HepG2 (cell line): ENCODE results near the gene PPP1R15A. TPM values are rescaled to one million over a fixed set of nuclear protein-coding genes. Genes with fewer than 3 reads are reported as not detected.

Experiments
- ATAC-seq: fragments of 200-7000 bp; cut with Tn5 transposase; 3 replicates; pipeline ENCODE4 v1.9.1; 2020; ENCODE audit warnings: mild to moderate bottlenecking, moderate library complexity
- BruUV-seq: library from RNA; stranded (reverse); fragments of 400-500 nt; replicated peaks from 2 replicates; lab custom pipeline; 2021; lab: Mats Ljungman, UMichigan
- CTCF ChIA-PET: fragments of 300-600 bp; formaldehyde crosslinking; extraction: SDS; loops from one replicate; lab custom pipeline; 2021; ENCODE audit warnings: low total read pairs, inconsistent platforms, low intra/inter-chr PET ratio; lab: Yijun Ruan, JAX
- POLR2A ChIA-PET: fragments of 350-600 bp; sonication (Branson Sonifier 250); formaldehyde crosslinking; loops from one replicate; lab custom pipeline; 2020; ENCODE audit warnings: antibody characterized with exemption, inconsistent platforms; lab: Yijun Ruan, JAX
- DNase-seq: peaks from one replicate; pipeline ENCODE4 v3.0.0-alpha.2; 2015; ENCODE audit warnings: low spot score
- FAIRE-seq: peaks from 3 replicates; lab custom pipeline; 2011; peaks lifted over from hg19 to GRCh38; lab: Jason Lieb, UNC
- H2AFZ ChIP-seq: one replicate; pipeline ENCODE4 v1.6.1; 2011; ENCODE audit warnings: low read length, inconsistent platforms
- H3K27ac ChIP-seq: fragments of 300-600 bp; 3 replicates; pipeline ENCODE4 v1.8.0; 2011; ENCODE audit warnings: mixed run types, mild to moderate bottlenecking, mixed read lengths, low read length, inconsistent platforms; ENCODE audit not compliant: insufficient read depth; ENCODE audit errors: extremely low read length
- H3K27me3 ChIP-seq, 2 experiments: fragments of 200-600 bp in 1 of 2; 2 replicates in 1 of 2; 3 replicates in 1 of 2; pipeline versions ENCODE4 v1.6.0 to v1.8.0; 2011; ENCODE audit warnings: low read length in 2 of 2, mild to moderate bottlenecking in 2 of 2, moderate library complexity in 2 of 2, inconsistent platforms in 1 of 2; ENCODE audit not compliant: insufficient read depth in 2 of 2, control insufficient read depth in 1 of 2
- H3K36me3 ChIP-seq, 2 experiments: fragments of 200-600 bp in 1 of 2; replicated peaks in 1 of 2; 2 replicates in 1 of 2; 3 replicates in 1 of 2; pipeline versions ENCODE4 v1.5.1 to v1.8.0; 2011; ENCODE audit warnings: low read length in 2 of 2, inconsistent platforms in 1 of 2; ENCODE audit not compliant: insufficient read depth in 2 of 2, control insufficient read depth in 1 of 2
- H3K4me1 ChIP-seq: 2 replicates; pipeline ENCODE4 v1.5.1; 2012; ENCODE audit warnings: low read length, inconsistent platforms; ENCODE audit not compliant: insufficient read depth
- H3K4me2 ChIP-seq: 2 replicates; pipeline ENCODE4 v1.6.0; 2011; ENCODE audit warnings: low read depth, low read length, inconsistent platforms
- H3K4me3 ChIP-seq, 3 experiments: fragments of 200-600 bp in 1 of 3; sonication (generic), shearing (Covaris generic) in 1 of 3; replicated peaks in 1 of 3; 2 replicates each; pipeline ENCODE4 v1.5.1; 2011 to 2016; ENCODE audit warnings: low read length in 3 of 3, inconsistent platforms in 2 of 3, low read depth in 2 of 3, mild to moderate bottlenecking in 2 of 3, control low read depth in 1 of 3, mixed read lengths in 1 of 3; ENCODE audit not compliant: insufficient read depth in 1 of 3
- H3K79me2 ChIP-seq: one replicate; pipeline ENCODE4 v1.6.1; 2011; ENCODE audit warnings: low read length, inconsistent platforms; ENCODE audit not compliant: insufficient read depth
- H3K9ac ChIP-seq: 2 replicates; pipeline ENCODE4 v1.6.0; 2011; ENCODE audit warnings: mild to moderate bottlenecking, low read depth, low read length, inconsistent platforms; ENCODE audit not compliant: insufficient read depth
- H3K9me3 ChIP-seq: 2 replicates; pipeline ENCODE4 v1.5.1; 2012; ENCODE audit warnings: mild to moderate bottlenecking, low read length
- H4K20me1 ChIP-seq: 2 replicates; pipeline ENCODE4 v1.6.0; 2011; ENCODE audit warnings: inconsistent platforms, mild to moderate bottlenecking, low read length, moderate library complexity; ENCODE audit not compliant: insufficient read depth
- BHLHE40 ChIP-seq: IDR thresholded peaks from 2 replicates; pipeline ENCODE4 v1.6.1; 2011; ENCODE audit warnings: low read length, improper control_type of control experiment
- NR2C2 ChIP-seq: sonication (generic); formaldehyde crosslinking; IDR thresholded peaks from 2 replicates; pipeline ENCODE4 v1.4.0; 2020; ENCODE audit warnings: missing genetic modification reagents, mild to moderate bottlenecking, moderate library complexity, borderline replicate concordance
- PHF21A ChIP-seq: sonication (generic); formaldehyde crosslinking; IDR thresholded peaks from 2 replicates; pipeline ENCODE4 v1.5.0; 2020; ENCODE audit warnings: mild to moderate bottlenecking, missing genetic modification reagents
- ZFP90 ChIP-seq: sonication (generic); formaldehyde crosslinking; IDR thresholded peaks from 2 replicates; pipeline ENCODE4 v1.8.0; 2022; ENCODE audit warnings: missing genetic modification reagents, mild to moderate bottlenecking, inconsistent platforms, borderline replicate concordance
- ZNF138 ChIP-seq: sonication (generic); formaldehyde crosslinking; IDR thresholded peaks from 2 replicates; pipeline ENCODE4 v1.5.0; 2020; ENCODE audit warnings: mild to moderate bottlenecking, low read depth, missing genetic modification reagents
- ZNF598 ChIP-seq: sonication (generic); formaldehyde crosslinking; IDR thresholded peaks from 2 replicates; pipeline ENCODE4 v1.5.1; 2020; ENCODE audit warnings: mild to moderate bottlenecking, missing genetic modification reagents, borderline replicate concordance
- ZSCAN25 ChIP-seq: sonication (generic); formaldehyde crosslinking; IDR thresholded peaks from 2 replicates; pipeline ENCODE4 v1.8.0; 2022; ENCODE audit warnings: mild to moderate bottlenecking, missing genetic modification reagents
- WGBS: methylation state at CpG from one replicate; pipeline ENCODE4 v1.1.6; 2017; ENCODE audit warnings: low lambda C conversion rate; 5-methylcytosine and 5-hydroxymethylcytosine counted together
- in situ Hi-C: cut with HindIII; loops from 2 replicates; pipeline ENCODE4 v1.10.0; 2017; ENCODE audit warnings: low pct_unique_long_range_greater_than_20kb; ENCODE audit not compliant: extremely low pct_ligation_motif_present
- intact Hi-C: fragments of 100-400 bp; cut with micrococcal nuclease; formaldehyde crosslinking; loops from one replicate; pipeline ENCODE4 v1.10.0; 2022; ENCODE audit not compliant: unreplicated experiment
- polyA plus RNA-seq, 8 experiments: library from polyadenylated mRNA; depleted of rRNA in 3 of 8; stranded (reverse) in 7 of 8; unstranded in 1 of 8; fragments of >200 nt; fragmentation: Illumina TruSeq in 4 of 8; extraction: Trizol in 4 of 8; gene quantifications; 2 replicates each; pipeline versions ENCODE4 v1.2.1 to v1.2.3, GENCODE V29; 2011 to 2016; ENCODE audit warnings: low read depth in 4 of 8, missing spikeins in 1 of 8, mixed read lengths in 1 of 8; ENCODE audit not compliant: insufficient read depth in 1 of 8
- total RNA-seq, 5 experiments: library from RNA; depleted of rRNA; stranded (reverse); fragments of >200 nt; fragmentation: Illumina TruSeq; extraction: Trizol; gene quantifications; 2 replicates each; pipeline ENCODE4 v1.2.3, GENCODE V29; 2016; ENCODE audit warnings: low read depth in 1 of 5
- TF ChIP-seq, protein P1 (sequence below): sonication (generic); formaldehyde crosslinking; IDR thresholded peaks from 2 replicates; pipeline ENCODE4 v1.5.1; 2020; ENCODE audit warnings: mild to moderate bottlenecking, missing genetic modification reagents, moderate library complexity
- TF ChIP-seq, protein P2 (sequence below), 2 experiments: sonication (generic) in 1 of 2; formaldehyde crosslinking in 1 of 2; IDR thresholded peaks; 2 replicates each; pipeline versions ENCODE4 v1.5.1 to v1.6.1; 2011 to 2020; ENCODE audit warnings: borderline replicate concordance in 1 of 2, low read depth in 1 of 2, low read length in 1 of 2, mild to moderate bottlenecking in 1 of 2, missing genetic modification reagents in 1 of 2, moderate library complexity in 1 of 2
- TF ChIP-seq, protein P3 (sequence below), 2 experiments: sonication (generic) in 1 of 2; formaldehyde crosslinking in 1 of 2; IDR thresholded peaks; 2 replicates each; pipeline versions ENCODE4 v1.4.0 to v1.6.1; 2018 to 2020; ENCODE audit warnings: missing genetic modification reagents in 2 of 2, borderline replicate concordance in 1 of 2, low read depth in 1 of 2, mild to moderate bottlenecking in 1 of 2, missing biosample characterization in 1 of 2

PPP1R15A gene
- total and polyA plus RNA-seq, 2 of the 13 experiments (the other 11 are each of a cell fraction or from before 2014, with no cell fraction given) = 15.6 to 18.5 TPM

DNA sequence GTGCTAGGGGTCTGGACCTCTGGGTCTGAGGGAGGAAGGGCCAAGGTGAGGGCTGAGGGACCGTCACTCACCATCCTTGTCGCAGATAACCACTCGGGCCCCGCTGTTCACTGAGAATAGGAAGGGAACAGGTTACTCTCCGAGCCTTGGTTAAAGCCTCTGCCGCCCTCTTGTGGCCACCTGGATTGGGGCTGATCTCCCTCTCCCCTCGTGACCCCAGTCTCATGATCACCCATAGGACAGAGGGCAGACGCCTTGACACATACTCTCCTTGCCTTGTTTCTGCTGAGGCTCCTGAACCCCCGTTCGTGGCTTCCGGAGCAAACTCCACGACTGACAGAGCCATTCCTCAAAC lies 36.5 kb upstream of the PPP1R15A start:
- peak; percentile 97 for ATAC-seq
- BruUV-seq = no TSS peak
- in situ Hi-C loops (loop anchor here (5.0 to 10.0 kb wide), 2 partner anchors 38 to 161 kb away; partner anchors contain the start of gene NTN5), intact Hi-C loops (loop anchor here (1.0 kb wide), 2 partner anchors 40 to 47 kb away; no protein-coding TSS in a partner anchor)
- peak overlapping the region; percentile 27; the same call in 1 of the 2 replicates for H3K9ac ChIP-seq
- ChIA-PET POLR2A (no interaction called here), CTCF (interaction anchor here (0.6 to 1.9 kb wide), 4 partner anchors 40 to 190 kb away, joined by 3 to 27 read pairs (median 6); partner anchors contain the start of gene CA11)
- H3K4me2 ChIP-seq = peak overlapping the region; percentile 85
- H3K36me3 ChIP-seq = peaks cover 0 to 2% of the 10 kb centered on the region in 2 experiments; a peak in 1 of 5 replicates
- FAIRE-seq = peak; percentile 91
- peak; percentile 82 for DNase-seq
- H3K27me3 ChIP-seq = no peaks in the 10 kb centered on the region
- WGBS = 0% methylated on average over 7 of the region's 12 CpGs
- H2AFZ ChIP-seq = peak overlapping the region; percentile 80
- H4K20me1 ChIP-seq = no peaks in the 10 kb centered on the region
- peak overlapping the region; percentile 25 for H3K27ac ChIP-seq
- H3K4me3 ChIP-seq = peak overlapping the region; percentile 39 to 64 (median 50); a peak in 5 of 6 replicates
- H3K79me2 ChIP-seq = no peaks in the 10 kb centered on the region
- H3K9me3 ChIP-seq = no peaks in the 10 kb centered on the region
- H3K4me1 ChIP-seq = peaks cover 19% of the 10 kb centered on the region
- TF ChIP-seq, protein P1, sequence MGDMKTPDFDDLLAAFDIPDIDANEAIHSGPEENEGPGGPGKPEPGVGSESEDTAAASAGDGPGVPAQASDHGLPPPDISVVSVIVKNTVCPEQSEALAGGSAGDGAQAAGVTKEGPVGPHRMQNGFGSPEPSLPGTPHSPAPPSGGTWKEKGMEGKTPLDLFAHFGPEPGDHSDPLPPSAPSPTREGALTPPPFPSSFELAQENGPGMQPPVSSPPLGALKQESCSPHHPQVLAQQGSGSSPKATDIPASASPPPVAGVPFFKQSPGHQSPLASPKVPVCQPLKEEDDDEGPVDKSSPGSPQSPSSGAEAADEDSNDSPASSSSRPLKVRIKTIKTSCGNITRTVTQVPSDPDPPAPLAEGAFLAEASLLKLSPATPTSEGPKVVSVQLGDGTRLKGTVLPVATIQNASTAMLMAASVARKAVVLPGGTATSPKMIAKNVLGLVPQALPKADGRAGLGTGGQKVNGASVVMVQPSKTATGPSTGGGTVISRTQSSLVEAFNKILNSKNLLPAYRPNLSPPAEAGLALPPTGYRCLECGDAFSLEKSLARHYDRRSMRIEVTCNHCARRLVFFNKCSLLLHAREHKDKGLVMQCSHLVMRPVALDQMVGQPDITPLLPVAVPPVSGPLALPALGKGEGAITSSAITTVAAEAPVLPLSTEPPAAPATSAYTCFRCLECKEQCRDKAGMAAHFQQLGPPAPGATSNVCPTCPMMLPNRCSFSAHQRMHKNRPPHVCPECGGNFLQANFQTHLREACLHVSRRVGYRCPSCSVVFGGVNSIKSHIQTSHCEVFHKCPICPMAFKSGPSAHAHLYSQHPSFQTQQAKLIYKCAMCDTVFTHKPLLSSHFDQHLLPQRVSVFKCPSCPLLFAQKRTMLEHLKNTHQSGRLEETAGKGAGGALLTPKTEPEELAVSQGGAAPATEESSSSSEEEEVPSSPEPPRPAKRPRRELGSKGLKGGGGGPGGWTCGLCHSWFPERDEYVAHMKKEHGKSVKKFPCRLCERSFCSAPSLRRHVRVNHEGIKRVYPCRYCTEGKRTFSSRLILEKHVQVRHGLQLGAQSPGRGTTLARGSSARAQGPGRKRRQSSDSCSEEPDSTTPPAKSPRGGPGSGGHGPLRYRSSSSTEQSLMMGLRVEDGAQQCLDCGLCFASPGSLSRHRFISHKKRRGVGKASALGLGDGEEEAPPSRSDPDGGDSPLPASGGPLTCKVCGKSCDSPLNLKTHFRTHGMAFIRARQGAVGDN (CRISPR knock-in tag) = peak; percentile 58; the same call in 1 of the 2 replicates
- TF ChIP-seq ZFP90 (CRISPR knock-in tag) (0 out of 2 replicates have a peak, but pooled peaks have one; percentile 3), BHLHE40 (peak; percentile 36; the same call in 1 of the 2 replicates), NR2C2 (CRISPR knock-in tag) (0 out of 2 replicates have a peak, but pooled peaks have one; percentile 33), PHF21A (CRISPR knock-in tag) (0 out of 2 replicates have a peak, but pooled peaks have one; percentile 17), ZNF598 (CRISPR knock-in tag) (peak; percentile 58; the same call in 1 of the 2 replicates), ZSCAN25 (CRISPR knock-in tag) (no peak), ZNF138 (no peak)
- TF ChIP-seq, protein P2, sequence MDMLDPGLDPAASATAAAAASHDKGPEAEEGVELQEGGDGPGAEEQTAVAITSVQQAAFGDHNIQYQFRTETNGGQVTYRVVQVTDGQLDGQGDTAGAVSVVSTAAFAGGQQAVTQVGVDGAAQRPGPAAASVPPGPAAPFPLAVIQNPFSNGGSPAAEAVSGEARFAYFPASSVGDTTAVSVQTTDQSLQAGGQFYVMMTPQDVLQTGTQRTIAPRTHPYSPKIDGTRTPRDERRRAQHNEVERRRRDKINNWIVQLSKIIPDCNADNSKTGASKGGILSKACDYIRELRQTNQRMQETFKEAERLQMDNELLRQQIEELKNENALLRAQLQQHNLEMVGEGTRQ (IDR thresholded peaks at IDR 0.05; ENCODE audit: low read depth, low read length) = peak; percentile 70
- TF ChIP-seq, protein P2 (CRISPR knock-in tag; IDR thresholded peaks at IDR 0.05; ENCODE audit: borderline replicate concordance) = peak; percentile 77; the same call in 1 of the 2 replicates
- TF ChIP-seq, protein P3, sequence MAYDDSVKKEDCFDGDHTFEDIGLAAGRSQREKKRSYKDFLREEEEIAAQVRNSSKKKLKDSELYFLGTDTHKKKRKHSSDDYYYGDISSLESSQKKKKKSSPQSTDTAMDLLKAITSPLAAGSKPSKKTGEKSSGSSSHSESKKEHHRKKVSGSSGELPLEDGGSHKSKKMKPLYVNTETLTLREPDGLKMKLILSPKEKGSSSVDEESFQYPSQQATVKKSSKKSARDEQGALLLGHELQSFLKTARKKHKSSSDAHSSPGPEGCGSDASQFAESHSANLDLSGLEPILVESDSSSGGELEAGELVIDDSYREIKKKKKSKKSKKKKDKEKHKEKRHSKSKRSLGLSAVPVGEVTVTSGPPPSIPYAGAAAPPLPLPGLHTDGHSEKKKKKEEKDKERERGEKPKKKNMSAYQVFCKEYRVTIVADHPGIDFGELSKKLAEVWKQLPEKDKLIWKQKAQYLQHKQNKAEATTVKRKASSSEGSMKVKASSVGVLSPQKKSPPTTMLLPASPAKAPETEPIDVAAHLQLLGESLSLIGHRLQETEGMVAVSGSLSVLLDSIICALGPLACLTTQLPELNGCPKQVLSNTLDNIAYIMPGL (CRISPR knock-in tag; IDR thresholded peaks at IDR 0.05; ENCODE audit: borderline replicate concordance in 1 of 2, low read depth in 1 of 2) = peak in 1 of 2 experiments; percentile 57; a peak in 3 of 4 replicates
